HG02885 (cell line): ENCODE data around the gene SLC20A1.

ENCODE experiments used
- ATAC-seq: cut with Tn5 transposase; IDR thresholded peaks from one replicate; pipeline ENCODE4 v1.9.1; 2021; ENCODE audit warnings: mild to moderate bottlenecking; ENCODE audit not compliant: unreplicated experiment, poor library complexity

Gene SLC20A1

DNA sequence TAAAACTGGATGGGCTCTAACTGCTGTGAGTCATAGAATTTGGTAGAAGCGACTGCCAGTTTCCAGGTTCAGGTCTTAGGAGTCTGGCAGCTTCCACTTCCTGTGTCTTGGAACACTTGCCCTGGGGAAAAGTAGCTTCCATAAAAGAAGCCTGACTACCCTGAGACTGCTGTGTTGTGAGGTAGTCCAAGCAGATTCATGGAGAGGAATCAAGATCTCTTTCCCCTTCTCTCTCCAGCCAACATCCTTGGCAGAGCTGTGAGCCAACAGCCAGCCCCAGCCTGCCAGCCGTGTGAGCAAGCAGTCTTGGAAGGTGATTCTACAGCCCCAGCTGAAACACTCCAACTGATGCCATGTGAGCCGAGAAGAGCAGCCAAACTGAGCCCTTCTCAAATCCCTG is 33.7 kb downstream of the SLC20A1 start:
- ATAC-seq: no peak

GRCh38 chr2:112680666-112681101 is 34.9 kb downstream of the SLC20A1 start:
- peak; percentile 43 for ATAC-seq

DNA sequence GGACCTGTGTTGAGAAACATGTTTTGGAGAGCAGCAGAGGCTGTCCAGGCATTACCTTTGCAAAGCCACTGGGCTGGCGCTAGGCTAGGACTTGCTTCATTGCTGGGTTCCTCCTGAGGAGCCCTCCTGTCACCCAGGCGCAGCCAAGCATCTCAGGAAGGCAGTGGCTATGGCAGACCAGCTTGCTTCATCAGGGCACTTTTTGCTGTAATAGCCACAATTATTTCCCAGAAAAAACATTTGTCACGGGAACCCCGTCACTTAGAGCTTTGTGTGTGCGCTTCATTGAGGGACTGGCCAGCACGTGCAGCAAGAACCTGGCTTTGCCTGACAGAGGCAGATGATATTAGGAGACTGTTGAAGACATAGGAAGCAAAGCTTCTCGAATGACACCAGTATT is 36.4 kb downstream of the SLC20A1 start:
- no peak for ATAC-seq

GRCh38 chr2:112683550-112684414 is 38.0 kb downstream of the SLC20A1 start:
- ATAC-seq: no peak

DNA sequence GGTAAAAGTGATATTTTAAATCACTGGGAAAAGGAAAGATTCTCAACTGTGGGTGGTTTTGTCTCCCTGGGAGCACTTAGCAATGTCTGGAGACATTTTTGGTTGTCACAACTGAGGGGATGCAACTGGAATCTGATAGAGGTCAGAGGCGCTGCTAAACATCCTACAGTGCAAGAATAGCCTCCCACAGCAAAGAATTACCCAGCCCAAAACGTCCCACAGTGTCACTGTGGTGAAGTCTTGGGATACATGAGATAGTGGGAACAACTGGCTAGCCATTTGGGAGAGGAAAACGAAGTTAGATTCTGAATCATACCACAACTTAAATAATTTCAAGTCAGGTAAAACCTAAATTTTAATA is 38.7 kb downstream of the SLC20A1 start:
- no peak for ATAC-seq

- no peak for ATAC-seq
Observed at GRCh38 chr2:112685271-112685884, 39.6 kb downstream of the SLC20A1 start.

GRCh38 chr2:112686348-112687217 is 40.8 kb downstream of the SLC20A1 start:
- ATAC-seq: peak; percentile 55

- ATAC-seq: no peak
Observed at GRCh38 chr2:112687522-112687921, 41.8 kb downstream of the SLC20A1 start.

DNA sequence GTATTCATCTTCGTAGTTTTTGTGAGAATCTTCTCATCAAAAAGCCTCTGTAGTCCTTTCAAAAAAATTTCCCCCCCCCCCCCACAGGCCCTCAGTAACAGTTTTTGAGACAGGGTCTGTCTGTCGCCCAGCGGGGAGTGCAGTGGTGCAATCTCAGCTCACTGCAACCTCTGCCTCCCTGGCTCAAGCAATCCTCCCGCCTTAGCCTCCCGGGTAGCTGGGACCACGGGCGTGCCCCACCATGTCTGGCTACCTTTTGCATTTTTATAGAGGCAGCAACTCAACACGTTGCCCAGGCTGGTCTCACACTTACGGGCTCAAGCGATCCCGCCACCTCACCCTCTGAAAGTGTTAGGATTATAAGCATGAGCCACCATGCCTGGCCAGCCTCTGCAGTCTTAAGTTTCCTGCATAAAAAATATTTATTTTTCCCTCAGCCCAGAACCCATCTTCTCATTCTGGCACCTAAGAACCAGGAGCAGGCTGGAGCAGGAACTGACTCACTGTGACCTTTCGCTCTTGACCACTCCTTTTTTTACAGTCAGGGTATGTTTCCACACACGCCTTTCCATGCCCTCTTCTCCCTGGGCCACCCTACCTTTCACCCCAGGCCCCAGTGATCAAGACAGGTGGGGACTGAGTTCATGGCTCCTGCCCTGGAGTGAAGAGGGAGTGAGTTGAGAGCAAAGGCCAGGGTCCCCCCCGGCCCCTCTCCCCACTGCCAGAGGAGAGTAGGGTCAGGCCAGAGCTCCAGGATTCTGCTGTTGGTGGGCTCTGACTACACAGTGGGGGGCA is 42.5 kb downstream of the SLC20A1 start:
- ATAC-seq: no peak

DNA sequence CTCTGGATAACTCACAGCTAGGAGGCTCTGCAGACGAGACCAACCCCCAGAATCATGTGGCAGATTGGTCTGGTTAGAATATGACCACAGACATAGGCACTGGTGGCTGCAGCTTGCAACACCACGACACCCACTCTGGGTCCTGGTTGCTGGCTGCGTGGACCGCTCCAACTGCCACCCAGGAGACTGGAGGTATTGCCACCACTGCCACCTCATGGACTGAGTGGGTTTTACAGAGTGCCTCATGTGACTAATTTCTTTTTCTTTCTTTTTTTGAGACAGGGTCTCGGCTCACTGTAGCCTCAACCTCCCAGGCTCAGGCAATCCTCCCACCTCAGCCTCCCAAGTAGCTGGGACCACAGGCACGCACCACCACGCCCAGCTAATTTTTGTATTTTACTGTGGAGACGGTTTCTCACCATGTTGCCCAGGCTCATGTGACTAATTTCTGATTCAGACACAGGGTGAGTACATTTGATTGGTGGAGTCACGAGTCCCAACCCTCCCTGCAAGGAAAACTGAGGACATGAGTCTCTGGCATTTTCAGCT is 45.2 kb downstream of the SLC20A1 start:
- peak; percentile 62 for ATAC-seq

GRCh38 chr2:112691881-112692281 is 46.1 kb downstream of the SLC20A1 start:
- ATAC-seq: no peak

GRCh38 chr2:112692495-112692911 is 46.8 kb downstream of the SLC20A1 start:
- peak; percentile 84 for ATAC-seq

DNA sequence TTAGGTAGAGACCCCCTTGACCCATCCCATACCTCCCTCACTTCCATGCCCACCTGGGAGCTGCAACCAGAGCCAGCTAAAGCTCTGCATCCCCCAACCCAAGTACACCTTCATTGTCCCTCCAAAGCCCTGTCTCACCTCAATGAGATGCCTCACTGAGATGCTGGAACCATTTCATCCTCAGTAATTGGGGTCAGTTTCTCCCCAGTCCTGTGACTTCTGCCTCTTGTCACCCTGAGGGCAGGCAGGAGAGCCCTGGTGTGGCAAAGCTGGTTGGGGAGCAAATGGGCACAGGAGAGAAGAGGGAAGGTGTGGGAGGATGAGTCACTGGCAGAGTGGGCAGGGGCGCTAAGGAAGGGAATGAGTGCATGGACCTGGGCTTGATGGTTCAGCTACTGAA is 47.2 kb downstream of the SLC20A1 start:
- ATAC-seq: peak; percentile 1

DNA sequence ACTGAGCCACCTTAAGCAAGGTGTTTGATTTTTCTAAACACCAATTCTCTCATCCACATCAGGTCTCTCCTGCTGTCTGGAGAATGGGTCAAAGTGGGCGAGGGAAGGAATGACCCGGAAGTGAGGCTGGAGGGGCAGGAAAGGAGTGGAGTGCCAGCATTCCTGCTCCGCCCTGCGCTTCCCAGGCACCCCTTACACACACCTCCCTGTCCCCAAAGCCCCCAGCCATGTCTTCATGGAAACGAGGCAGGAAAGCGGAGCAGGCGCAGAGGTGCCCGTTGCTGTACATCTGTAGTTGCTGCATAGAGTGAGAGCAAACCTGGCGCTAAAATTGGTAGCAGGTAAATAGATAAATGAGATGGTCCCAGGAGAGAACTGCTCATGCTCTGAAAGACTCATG is 47.9 kb downstream of the SLC20A1 start:
- no peak for ATAC-seq

DNA sequence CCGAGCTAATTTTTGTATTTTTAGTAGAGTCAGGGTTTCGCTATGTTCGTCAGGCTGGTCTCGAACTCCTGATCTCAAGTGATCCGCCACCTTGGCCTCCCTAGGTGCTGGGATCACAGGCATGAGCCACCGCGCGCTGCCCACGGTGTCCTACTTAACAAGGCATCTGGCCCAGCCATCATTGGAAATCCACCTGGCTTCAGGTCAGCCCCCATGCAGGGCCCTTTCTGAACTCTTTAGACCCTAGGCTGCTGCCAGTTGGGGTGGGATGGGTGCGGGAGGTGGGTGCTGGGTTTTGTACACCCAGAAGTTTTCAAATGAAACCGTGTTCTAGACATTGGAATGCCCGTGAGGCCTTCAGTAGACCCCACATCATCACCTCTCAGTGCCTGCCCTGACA is 48.4 kb downstream of the SLC20A1 start:
- no peak for ATAC-seq

DNA sequence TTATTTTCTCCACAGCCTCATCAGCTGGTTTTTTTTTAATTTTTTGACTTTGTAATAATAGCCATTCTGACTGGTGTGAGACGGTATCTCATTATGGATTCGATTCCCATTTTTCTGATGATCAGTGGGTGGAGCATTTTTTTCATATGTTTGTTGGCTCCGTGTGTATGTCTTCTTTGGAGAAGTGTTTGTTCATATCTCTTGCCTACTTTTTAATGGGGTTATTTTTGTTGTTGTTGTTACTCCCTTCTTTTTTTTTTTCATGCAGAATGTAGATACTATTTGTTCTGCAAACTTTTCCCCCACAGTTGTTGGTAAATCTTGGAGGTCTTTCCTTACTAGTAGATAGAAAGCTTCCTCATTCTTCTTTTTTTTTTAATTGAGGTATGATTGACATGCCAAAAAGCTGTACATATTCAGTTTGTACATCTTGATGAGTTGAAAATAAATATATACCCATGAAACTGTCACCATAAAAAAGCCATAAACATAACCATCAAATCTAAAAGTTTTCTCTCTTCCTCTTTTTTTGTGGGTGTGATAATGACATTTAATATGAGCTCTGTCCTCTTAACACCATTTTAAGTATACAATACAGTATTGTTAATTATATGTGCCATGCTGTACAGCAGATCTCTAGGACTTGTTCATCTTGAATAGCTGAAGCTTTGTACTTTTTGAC is 53.2 kb downstream of the SLC20A1 start:
- ATAC-seq: no peak

DNA sequence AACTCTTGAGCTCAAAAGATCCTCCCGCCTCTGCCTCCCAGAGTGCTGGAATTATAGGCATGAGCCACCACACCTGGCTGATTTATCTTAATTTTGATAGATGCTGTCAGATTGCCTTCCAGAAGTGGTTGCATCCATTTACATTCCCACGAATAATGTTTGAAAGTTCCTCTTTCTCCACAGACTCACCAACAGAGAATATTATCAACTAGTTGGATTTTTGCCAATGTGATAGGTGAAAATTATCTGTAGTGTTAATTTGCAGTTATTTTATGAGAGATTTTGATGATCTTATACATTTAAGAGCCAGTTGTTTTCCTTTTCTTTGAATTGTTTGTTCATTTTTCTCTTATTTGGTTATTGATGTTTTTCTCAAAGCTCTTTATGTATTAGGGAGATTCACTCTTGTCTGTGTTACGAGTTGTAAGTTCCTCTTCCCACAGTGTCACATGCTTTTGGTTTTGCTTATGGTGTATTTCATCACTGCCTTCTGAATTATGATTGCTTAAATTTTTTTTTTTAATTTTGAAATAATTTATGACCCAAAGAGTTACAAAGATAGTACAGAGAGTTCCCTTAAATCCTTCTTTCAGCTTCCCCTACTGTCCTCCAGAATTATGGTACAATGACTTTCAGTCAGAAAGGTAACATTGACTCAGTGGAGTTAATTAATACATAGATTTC is 54.4 kb downstream of the SLC20A1 start:
- ATAC-seq: no peak

DNA sequence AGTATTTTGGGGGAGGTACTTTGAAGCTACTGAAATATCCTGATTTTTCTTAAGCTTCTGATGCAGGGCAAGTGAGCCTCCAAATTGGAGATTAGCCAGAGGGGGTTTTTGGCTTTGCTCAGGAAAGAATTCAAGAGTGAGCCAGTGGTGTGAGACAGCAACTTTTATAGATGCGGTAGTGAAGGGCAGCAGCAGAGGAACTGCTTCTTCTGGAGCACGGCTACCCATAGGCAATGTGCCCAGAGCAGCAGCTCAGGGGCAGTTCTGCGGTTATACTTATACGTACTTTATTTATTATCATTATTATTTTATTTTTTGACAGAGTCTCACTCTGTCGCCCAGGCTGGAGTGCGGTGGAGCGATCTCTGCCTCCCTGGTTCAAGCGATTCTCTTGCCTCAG is 55.3 kb downstream of the SLC20A1 start:
- no peak for ATAC-seq

DNA sequence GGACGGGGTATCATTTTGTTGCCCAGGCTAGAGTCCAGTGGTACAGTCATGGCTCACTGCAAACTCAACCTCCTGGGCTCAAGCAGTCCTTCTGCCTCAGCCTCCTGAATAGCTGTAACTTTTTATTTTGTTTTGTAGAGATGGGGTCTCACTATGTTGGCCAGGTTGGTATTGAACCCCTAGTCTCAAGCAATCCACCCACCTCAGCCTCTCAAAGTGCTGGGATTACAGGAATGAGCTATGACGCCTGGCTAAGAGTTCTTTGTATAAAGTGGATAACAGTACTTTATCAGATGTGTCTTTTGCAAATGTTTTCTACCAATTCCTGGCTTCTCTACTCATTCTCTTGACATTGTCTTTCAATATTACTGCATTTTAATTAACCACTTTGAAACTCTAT is 57.9 kb downstream of the SLC20A1 start:
- ATAC-seq: no peak
